GM06990 (cell line): ENCODE measurements around the gene RNF187.

Experiments used
- DNase-seq: peaks from one replicate; pipeline ENCODE4 v3.0.0-alpha.2; 2011; ENCODE audit not compliant: insufficient read length; ENCODE audit errors: extremely low read depth
- H3K27me3 ChIP-seq: replicated peaks from 2 replicates; pipeline ENCODE4 v1.6.0; 2011; ENCODE audit warnings: low read length; ENCODE audit not compliant: control insufficient read depth, insufficient read depth
- H3K36me3 ChIP-seq: 2 replicates; pipeline ENCODE4 v1.5.1; 2011; ENCODE audit warnings: low read length; ENCODE audit not compliant: control insufficient read depth, insufficient read depth
- H3K4me3 ChIP-seq: replicated peaks from 2 replicates; pipeline ENCODE4 v1.5.1; 2011; ENCODE audit warnings: low read depth, mild to moderate bottlenecking, control low read depth, low read length
- CTCF ChIP-seq: IDR thresholded peaks from 2 replicates; pipeline ENCODE4 v1.5.1; 2011; ENCODE audit warnings: low read length, control low read depth, mild to moderate bottlenecking, inconsistent platforms; ENCODE audit not compliant: insufficient read depth, poor library complexity, severe bottlenecking

RNF187 gene

DNA sequence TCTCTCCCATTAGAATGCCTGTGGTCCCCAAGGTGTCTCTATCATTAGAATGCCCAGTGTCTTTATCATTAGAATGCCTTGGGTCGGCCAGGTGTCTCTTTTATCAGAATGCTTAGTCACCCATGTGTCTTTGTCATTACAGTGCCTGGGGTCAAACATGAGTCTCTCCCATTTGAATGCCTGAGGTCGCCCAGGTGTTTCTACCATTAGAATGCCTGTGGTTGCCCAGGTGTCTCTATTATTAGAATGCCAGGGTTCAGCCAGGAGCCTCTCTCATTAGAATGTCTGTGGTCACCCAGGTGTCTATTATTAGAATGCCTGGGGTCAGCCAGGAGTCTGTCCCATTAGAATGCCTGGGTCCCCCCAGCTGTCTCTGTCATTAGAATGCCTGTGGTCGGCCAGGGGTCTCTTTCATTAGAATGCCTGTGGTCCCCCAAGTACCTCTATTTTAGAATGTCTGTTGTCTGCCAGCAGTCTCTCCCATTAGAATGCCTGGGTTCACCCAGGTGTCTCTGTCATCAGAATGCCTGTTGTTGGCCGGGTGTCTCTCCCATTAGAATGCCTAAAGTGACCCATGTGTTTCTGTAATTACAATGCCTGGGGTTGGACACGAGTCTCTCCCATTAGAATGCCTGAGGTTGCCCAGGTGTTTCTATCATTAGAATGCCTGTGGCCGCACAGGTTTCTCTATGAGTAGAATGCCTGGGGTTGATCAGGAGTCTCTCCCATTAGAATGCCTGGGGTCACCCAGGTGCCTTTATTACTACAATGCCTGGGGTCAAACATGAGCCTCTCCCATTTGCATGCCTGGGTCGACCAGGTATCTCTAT lies 57.1 kb downstream of the RNF187 start:
- no peak for TF ChIP-seq CTCF
- Histone ChIP-seq H3K4me3 (no peak overlapping the region), H3K27me3 (no peaks in the 10 kb centered on the region), H3K36me3 (no peaks in the 10 kb centered on the region)
- DNase-seq, result no peak

DNA sequence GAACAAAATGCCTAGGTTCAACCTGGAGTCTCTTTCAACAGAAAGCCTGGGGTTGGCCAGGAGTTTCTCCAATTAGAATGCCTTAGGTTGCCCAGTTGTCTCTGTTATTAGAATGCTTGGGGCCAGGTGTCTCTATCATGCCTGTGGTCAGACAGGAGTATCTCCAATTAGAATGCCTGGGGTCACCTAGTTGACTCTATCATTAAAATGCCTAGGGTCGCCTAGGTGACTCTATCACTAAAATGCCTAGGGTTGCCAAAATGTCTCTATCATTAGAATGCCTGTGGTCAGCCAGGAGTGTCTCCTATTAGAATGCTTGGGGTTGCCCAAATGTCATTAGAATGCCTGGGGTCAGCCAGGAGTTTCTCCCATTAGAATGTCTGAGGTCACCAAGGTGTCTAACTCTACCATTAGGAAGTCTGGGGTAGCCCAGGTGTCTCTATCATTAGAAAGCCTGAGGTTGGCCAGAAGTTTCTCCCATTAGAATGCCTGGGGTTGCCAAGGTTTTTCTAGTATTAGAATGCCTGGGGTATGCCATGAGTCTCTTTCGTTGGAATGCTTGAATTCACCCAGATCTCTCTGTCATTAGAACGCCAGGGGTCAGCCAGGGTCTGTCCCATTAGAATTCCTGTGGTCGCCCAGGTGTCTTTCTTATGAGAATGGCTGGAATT lies 57.9 kb downstream of the RNF187 start:
- H3K4me3 ChIP-seq, result no peak overlapping the region
- DNase-seq, result no peak
- H3K27me3 ChIP-seq, result no peaks in the 10 kb centered on the region
- no peaks in the 10 kb centered on the region for H3K36me3 ChIP-seq
- no peak for TF ChIP-seq CTCF
